Activated B cell treated with CpG ODN at 0.5 μM for 24 hours (primary cell): ENCODE results near the gene UXS1. TPM values are rescaled to one million over a fixed set of nuclear protein-coding genes. Genes with fewer than 3 reads are reported as not detected.

Experiments used
- ATAC-seq: fragments of 200-7000 bp; cut with Tn5 transposase; one replicate; pipeline ENCODE4 v1.10.0; 2021; ENCODE audit warnings: low read depth, mild to moderate bottlenecking, moderate library complexity
- CTCF ChIA-PET: fragments of 350-600 bp; sonication (Branson Sonifier 250); formaldehyde crosslinking; loops from one replicate; lab custom pipeline; 2021; ENCODE audit warnings: antibody characterized with exemption; lab: Charles Lee
- POLR2A ChIA-PET: fragments of 350-600 bp; sonication (Branson Sonifier 250); formaldehyde crosslinking; loops from one replicate; lab custom pipeline; 2021; ENCODE audit warnings: antibody characterized with exemption; lab: Charles Lee
- DNase-seq: peaks from one replicate; pipeline ENCODE4 v3.0.0; 2022
- H3K27ac Mint-ChIP-seq: one replicate; pipeline ENCODE4 v1.8.0; 2020; ENCODE audit warnings: mixed read lengths
- H3K27me3 Mint-ChIP-seq: one replicate; pipeline ENCODE4 v1.8.0; 2021; ENCODE audit warnings: mixed read lengths
- H3K36me3 Mint-ChIP-seq: one replicate; pipeline ENCODE4 v1.8.0; 2021; ENCODE audit warnings: low read depth, mixed read lengths
- H3K4me1 Mint-ChIP-seq: one replicate; pipeline ENCODE4 v1.8.0; 2021; ENCODE audit warnings: mixed read lengths
- H3K4me3 Mint-ChIP-seq: one replicate; pipeline ENCODE4 v1.8.0; 2020; ENCODE audit warnings: mild to moderate bottlenecking, mixed read lengths
- H3K9me3 Mint-ChIP-seq: one replicate; pipeline ENCODE4 v1.8.0; 2020; ENCODE audit warnings: mixed read lengths
- intact Hi-C: fragments of 100-400 bp; cut with micrococcal nuclease; formaldehyde crosslinking; loops from one replicate; pipeline ENCODE4 v1.15.1; 2024
- total RNA-seq: library from RNA; stranded (reverse); gene quantifications from 2 replicates; pipeline ENCODE4 v1.2.3, GENCODE V29; 2022
- TF ChIP-seq, protein P1 (sequence below): fragments of 200-600 bp; IDR thresholded peaks from one replicate; pipeline ENCODE4 v1.8.0; 2022; ENCODE audit warnings: antibody characterized with exemption, mild to moderate bottlenecking

The UXS1 gene
- total RNA-seq, 1 donor from 2014 or later: 24.2 TPM

DNA sequence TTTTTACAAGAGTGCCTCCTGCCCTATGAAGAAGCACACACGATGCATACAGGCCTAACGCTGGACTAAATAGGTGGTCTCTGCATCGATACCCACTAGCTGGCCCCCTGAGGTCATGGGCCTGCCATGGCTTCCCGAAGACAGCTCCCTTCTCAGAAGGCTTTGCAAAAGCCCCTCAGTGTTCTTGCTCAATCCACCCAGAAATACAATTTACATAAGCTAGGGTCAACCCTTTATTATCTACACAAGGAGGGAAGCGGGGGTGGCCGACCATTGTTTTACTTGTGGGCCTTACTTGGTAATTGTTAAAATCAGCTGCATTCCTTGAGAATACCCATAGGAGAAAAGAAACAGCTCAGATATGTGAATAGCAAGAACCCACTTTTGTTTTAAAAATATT, 28.5 kb downstream of the UXS1 start:
- no peaks in the 10 kb centered on the region for H3K9me3 Mint-ChIP-seq
- no peaks in the 10 kb centered on the region for H3K27me3 Mint-ChIP-seq
- intact Hi-C loops: no loop called here
- DNase-seq (no peak), ATAC-seq (no peak)
- CTCF ChIA-PET: no interaction called here
- POLR2A ChIA-PET: no interaction called here
- peaks cover 75% of the 10 kb centered on the region for H3K4me1 Mint-ChIP-seq
- peak overlapping the region; percentile 64 for H3K27ac Mint-ChIP-seq
- peaks cover 10% of the 10 kb centered on the region for H3K36me3 Mint-ChIP-seq
- TF ChIP-seq, protein P1, sequence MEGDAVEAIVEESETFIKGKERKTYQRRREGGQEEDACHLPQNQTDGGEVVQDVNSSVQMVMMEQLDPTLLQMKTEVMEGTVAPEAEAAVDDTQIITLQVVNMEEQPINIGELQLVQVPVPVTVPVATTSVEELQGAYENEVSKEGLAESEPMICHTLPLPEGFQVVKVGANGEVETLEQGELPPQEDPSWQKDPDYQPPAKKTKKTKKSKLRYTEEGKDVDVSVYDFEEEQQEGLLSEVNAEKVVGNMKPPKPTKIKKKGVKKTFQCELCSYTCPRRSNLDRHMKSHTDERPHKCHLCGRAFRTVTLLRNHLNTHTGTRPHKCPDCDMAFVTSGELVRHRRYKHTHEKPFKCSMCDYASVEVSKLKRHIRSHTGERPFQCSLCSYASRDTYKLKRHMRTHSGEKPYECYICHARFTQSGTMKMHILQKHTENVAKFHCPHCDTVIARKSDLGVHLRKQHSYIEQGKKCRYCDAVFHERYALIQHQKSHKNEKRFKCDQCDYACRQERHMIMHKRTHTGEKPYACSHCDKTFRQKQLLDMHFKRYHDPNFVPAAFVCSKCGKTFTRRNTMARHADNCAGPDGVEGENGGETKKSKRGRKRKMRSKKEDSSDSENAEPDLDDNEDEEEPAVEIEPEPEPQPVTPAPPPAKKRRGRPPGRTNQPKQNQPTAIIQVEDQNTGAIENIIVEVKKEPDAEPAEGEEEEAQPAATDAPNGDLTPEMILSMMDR: no peak
- H3K4me3 Mint-ChIP-seq: no peak overlapping the region

DNA sequence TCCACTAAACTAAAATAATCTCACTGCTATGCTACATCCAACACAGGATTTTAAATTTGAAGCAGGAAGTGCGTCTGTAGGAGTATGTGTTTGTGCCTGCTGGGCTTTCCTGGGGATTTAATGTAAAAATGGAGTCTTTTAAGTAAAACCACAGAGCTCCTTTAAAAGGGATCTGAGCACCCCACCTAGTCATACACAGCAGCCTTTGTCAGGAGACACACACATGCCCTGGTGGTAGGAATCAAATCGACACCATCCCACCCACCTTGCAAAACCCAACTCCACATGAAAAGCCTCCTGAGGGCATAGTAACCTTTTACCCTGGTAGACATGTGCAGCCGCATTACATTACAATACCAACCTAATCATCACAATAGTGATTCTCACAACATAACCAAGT, 29.1 kb downstream of the UXS1 start:
- no peak overlapping the region for H3K4me3 Mint-ChIP-seq
- H3K36me3 Mint-ChIP-seq: peaks cover 10% of the 10 kb centered on the region
- peaks cover 76% of the 10 kb centered on the region for H3K4me1 Mint-ChIP-seq
- peak overlapping the region; percentile 64 for H3K27ac Mint-ChIP-seq
- no peaks in the 10 kb centered on the region for H3K27me3 Mint-ChIP-seq
- no peaks in the 10 kb centered on the region for H3K9me3 Mint-ChIP-seq
- ATAC-seq (no peak), DNase-seq (no peak)
- TF ChIP-seq, protein P1: no peak
- CTCF ChIA-PET: no interaction called here
- POLR2A ChIA-PET: no interaction called here
- intact Hi-C loops: no loop called here

DNA sequence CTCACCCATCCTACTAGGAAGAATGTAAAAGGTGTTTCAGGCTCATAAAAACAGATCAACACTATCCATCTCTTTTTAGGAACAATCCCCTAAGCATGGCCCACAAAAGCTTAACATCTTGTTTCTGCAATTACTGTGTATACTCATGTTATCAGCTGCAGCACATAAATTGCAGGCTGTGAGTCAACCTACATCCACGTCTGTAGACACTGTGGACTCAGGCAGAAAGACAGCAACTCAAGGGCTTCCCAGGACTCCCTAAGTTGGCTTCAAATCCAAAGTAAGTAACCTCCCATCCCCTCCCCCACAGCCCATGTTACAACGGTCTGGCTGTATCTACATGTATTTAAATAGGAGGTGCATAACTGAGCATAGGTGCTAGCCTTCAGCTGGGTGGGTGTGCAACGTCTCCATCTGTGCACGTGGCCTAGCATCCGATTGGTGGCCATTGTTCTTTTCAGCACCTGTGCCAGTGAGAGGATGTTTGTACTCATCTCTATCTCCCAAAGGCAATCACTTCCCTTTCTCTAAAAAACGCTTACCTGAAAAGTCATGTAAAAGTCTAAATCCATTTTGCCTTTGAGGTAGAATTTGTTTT, 30.1 kb downstream of the UXS1 start:
- TF ChIP-seq, protein P1: no peak
- Mint-ChIP-seq H3K36me3 (peaks cover 10% of the 10 kb centered on the region), H3K9me3 (no peaks in the 10 kb centered on the region), H3K27ac (peak overlapping the region; percentile 64), H3K27me3 (no peaks in the 10 kb centered on the region), H3K4me1 (peaks cover 76% of the 10 kb centered on the region), H3K4me3 (no peak overlapping the region)
- CTCF ChIA-PET: no interaction called here
- DNase-seq (no peak), ATAC-seq (no peak)
- POLR2A ChIA-PET: no interaction called here
- intact Hi-C loops: no loop called here

DNA sequence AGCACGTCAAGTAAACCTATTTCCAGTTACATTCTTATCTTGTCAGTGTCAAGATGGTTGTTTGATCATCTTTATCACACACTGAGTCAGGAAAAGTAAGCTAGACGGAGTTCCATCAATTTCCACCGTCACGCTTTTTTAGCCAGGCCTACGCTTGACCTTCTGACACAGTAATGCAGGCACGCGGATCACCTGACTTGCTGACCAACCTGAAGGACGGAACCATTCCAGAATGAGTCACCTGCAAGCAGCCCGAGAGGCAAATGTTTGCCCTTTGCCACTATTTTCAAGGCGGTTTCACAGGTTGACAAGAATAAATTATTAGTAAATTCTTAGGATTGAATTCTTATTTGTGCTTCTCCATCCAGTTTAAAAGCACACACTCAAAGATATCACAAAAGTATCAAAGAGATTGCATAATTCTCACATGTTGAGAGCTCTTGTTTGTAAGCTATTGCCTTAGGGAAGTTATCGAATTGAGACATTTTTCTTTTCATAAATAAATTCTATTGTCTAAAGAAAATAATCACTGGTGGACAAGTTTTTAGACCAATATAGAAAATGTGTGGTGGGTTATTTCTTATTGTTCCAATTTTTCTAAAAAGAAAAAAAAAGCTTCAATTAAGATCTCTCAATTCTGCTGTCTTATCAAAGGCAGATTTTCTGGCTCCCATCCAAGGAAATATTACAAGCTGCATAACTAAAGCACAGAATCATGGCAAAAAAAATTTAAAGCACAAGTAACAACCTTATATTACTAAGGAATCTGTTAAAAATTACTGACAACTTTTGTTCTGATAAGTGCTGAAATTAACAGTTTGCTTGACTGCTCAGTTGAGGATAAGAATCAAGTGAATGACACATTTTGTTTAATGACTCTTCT, 31.9 kb downstream of the UXS1 start:
- ATAC-seq (no peak), DNase-seq (no peak)
- peak overlapping the region; percentile 89 for H3K27ac Mint-ChIP-seq
- H3K9me3 Mint-ChIP-seq: no peaks in the 10 kb centered on the region
- no peak overlapping the region for H3K4me3 Mint-ChIP-seq
- TF ChIP-seq, protein P1: no peak
- intact Hi-C loops: loop anchor here (2.0 kb wide), 1 partner anchor 15 kb away; no protein-coding TSS in a partner anchor
- no peaks in the 10 kb centered on the region for H3K27me3 Mint-ChIP-seq
- peaks cover 79% of the 10 kb centered on the region for H3K4me1 Mint-ChIP-seq
- ChIA-PET POLR2A (interaction anchor here (3.5 kb wide), 1 partner anchor 30 kb away, joined by 34 read pairs; the partner anchor contains the start of gene UXS1), CTCF (no interaction called here)
- peaks cover 27% of the 10 kb centered on the region for H3K36me3 Mint-ChIP-seq

DNA sequence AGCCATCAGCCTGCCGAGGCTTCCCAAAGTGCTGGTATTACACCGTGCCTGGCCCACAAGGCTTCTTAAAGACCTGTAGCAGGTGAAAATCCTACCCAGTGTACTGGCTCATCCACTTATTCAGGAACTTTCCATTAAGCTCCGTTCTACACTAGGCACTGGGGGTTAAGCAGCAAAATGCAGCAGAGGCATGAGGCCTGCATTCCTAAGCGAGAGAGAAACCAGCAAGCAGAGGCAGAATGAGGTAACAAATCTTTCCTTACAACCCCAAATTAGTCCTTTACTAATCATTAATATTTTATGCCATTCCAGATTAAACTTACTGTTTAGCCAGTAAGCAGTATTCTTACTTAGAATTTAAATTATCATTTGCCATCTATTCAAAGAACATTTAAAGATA, 32.8 kb downstream of the UXS1 start:
- DNase-seq: no peak
- Mint-ChIP-seq H3K4me1 (peaks cover 75% of the 10 kb centered on the region), H3K36me3 (peaks cover 28% of the 10 kb centered on the region), H3K4me3 (peak overlapping the region; percentile 88), H3K27ac (peak overlapping the region; percentile 89), H3K9me3 (no peaks in the 10 kb centered on the region), H3K27me3 (no peaks in the 10 kb centered on the region)
- TF ChIP-seq, protein P1: no peak
- CTCF ChIA-PET: no interaction called here
- intact Hi-C loops: loop anchor here (2.0 kb wide), 1 partner anchor 15 kb away; no protein-coding TSS in a partner anchor
- no peak for ATAC-seq
- POLR2A ChIA-PET: interaction anchor here (0.8 to 3.5 kb wide), 5 partner anchors 11 to 54 kb away, joined by 4 to 34 read pairs (median 4); partner anchors contain the start of gene UXS1
